HL-60/S4 (cell line): ENCODE data around the gene MORN1.

Experiments
- in situ Hi-C: fragments of 300-500 bp; cut with MboI; formaldehyde crosslinking; loops from 2 replicates; pipeline ENCODE4 v1.14.3; 2022; ENCODE audit warnings: low sequenced_read_pairs

Gene MORN1

DNA sequence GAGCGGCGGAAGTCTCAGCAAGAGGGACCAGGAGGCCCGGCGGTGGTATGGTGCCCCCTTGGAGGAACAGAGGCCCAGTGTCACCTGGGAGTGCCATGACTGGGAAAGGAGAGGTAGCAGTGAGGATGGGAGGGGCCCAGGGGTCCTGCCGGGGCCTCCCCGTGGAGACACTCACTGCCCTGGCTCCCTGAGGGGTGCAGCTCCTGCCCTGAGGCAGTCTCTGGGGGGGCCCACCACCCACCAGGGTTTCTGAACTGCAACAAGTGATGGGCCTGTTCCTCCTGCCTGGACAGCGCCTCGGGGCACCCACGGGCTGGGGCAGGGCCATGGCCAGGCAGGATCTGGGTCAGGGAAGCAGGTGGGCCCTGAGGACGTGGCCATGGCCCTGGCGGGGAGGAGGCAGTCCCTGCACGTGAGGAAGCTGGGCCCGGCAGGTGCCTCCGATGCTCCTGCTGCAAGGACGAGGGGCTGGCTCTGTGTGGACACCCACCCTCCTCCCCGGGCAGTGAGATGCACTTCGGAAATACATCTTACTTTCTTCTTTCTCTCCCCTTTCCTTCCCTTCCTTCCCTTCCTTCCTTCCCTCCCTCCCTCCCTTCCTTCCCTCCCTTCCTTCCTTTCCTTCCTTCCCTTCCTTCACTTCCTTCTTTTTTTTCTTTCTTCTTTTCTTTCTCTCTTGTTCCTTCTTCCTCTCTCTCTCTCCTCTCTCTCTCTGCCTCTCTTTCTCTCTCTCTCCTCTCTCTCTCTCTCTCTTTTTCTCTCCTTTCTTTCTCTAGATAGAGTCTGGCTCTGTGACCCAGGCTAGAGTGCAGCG lies 66.6 kb downstream of the MORN1 start:
- in situ Hi-C loops = no loop called here

DNA sequence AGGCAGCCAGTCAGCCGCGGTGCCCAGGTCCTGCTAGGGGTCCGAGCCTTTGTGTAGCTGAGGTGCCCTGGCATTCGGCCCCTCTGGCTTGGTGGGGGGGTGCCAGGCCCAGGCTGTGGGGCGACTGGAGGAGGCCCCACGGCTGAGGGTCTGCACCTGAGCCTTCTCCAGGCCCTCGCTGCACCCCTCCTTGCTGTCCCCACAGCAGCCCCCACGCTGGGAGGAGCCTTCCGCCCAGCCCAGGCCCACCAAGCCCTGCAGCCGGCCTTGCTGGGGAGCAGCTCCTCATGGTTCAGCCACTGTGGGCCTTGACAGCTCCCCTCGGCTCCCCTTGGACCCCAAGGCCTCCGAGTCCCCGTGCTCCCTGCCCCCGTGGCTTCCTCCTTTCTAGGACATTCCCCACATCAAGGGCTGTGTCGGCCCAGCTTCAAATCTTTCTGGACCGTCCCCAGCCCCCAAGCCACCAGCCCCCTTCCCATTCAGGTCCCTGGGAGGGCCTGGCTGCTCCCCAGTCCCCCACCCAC lies 67.8 kb downstream of the MORN1 start:
- in situ Hi-C loops = no loop called here

DNA sequence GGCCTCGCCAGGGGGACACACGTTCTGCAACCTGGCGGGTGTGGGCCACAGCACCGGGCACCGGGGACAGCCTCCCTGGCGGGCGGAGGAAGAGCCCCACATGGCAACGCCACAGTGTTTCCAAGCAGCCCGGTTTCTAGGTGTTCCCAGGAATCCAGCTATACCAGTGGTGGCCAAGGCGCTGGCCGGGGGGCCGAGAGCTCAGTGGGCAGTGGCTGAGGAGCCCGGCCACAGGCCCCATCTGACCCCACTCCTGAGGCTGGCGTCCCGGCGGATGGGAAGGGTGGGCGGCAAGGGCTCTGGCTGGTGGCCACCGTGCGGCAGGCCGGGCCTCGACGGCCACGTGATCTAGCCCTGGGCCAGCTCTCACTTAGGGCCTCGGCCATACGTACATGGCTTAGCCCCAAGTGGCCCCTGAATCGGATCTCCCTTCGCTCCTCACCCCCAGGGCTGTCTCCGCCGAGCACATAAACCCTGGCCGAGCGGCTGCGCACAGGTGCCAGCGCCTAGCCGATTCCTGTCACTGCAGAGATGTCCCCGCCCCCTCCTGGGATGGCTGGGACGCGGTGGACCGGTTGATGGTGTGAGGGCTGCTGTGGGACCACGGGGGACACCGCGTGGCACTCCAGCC lies 68.7 kb downstream of the MORN1 start:
- in situ Hi-C loops = no loop called here

DNA sequence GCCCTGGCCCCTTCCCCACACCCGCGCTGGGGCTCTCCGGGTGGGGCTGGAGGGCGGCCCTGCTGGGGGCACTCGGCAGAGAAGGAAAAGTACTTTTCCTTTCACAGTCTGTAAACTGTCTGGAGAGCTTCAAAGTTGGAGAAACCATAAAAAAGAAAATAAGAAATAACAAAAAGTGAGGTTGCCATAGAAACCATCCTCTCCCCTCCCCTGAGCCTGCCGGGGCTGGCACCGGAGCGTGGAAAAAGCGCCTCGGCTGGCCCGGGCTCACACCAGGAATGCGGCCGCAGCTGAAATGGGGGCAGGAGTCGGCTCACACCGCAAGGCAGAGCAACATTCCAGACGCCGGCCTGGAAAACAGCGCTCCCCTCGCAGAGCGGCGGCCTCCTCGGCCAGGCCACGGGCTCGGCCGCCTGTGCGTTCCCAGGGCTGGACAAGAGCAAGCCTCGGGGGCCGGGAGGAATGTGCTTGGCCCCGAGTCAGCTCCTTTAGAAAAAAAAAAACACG lies 69.2 kb downstream of the MORN1 start:
- in situ Hi-C loops = no loop called here

DNA sequence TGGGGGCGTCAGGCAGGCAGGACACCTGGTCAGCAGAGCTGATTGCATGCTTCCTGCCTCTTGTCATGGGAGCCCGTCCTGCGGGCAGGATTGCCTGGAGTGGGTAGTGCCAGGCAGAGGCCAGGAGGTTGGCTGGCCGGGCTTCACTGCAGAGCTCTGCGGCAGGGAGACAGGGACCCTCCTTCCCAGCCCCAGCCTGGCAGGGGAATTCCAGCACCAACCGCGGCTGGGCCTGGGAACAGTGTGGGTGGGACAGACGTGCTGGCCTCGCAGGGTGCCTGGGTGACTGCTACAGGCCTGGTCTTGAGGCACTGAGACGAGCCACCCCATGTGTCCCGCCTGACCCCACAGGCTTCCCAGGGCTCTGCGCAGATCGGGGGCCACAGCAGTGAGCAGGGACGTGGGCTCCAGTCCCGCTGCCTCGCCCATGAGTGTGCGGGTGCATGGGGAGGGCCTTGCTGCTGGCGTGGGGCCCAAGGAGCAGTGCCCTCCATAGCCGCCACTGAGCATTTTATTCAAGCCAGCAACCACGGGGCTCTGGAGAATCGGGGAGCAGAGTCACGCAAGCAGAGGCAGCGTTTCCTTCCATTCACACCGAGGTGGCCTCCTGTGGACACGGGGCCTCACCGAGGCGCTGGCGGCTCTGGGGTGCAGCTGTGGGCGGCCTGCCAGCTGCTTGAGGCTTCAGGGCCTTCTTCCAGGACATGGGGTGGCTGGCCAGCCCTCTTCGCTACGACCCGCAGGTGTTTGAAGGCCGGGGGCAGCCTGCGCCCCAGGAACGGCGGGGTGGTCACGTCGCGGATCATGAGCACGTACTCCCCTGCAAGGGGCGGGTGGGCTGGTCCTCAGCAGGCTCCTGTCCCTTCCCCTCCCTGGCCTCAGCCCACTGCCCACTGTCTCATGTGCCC lies 70.3 kb downstream of the MORN1 start:
- in situ Hi-C loops = no loop called here

DNA sequence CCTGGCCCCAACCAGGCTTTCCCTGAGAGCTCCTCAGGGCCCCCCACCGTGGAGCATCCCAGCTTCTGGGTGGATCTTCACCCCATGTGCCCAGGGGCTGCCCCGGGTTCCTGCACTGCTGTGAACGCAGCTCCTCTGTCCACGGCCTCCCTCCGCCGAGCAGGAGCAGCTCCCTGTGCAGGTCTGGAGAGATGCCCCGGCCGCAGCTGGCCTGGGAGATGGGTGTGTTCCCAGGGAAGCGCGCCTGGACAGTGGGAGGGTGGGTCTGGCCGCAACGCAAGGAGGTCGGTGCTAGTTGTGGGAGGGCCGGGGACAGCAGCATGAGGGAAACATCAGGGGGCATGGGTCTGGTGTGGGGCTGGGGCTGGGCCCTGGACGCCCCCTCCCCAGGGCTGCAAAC lies 71.3 kb downstream of the MORN1 start:
- in situ Hi-C loops = no loop called here

DNA sequence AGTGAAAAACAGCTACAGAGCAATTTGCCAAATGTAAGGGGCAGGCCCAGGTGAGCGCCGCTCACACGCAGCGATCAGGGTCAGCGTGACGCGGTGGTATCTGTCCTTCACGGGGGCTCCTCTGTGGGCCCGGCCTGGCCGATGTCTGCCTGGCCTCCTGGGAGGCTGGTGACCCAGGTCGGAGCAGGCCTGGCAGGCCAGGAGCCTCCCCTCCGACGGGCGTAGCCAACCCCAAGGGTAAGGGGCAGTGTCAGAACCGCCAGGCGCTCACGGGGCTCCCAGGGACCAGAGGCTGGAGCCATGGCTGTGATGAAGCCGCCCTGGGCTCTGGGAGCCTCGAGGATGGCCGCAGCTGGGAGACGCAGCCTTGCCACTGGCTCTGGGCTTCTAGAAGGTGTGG lies 72.1 kb downstream of the MORN1 start:
- in situ Hi-C loops = loop anchor here (10.0 kb wide), 1 partner anchor 94 kb away; the partner anchor contains the start of gene SKI

DNA sequence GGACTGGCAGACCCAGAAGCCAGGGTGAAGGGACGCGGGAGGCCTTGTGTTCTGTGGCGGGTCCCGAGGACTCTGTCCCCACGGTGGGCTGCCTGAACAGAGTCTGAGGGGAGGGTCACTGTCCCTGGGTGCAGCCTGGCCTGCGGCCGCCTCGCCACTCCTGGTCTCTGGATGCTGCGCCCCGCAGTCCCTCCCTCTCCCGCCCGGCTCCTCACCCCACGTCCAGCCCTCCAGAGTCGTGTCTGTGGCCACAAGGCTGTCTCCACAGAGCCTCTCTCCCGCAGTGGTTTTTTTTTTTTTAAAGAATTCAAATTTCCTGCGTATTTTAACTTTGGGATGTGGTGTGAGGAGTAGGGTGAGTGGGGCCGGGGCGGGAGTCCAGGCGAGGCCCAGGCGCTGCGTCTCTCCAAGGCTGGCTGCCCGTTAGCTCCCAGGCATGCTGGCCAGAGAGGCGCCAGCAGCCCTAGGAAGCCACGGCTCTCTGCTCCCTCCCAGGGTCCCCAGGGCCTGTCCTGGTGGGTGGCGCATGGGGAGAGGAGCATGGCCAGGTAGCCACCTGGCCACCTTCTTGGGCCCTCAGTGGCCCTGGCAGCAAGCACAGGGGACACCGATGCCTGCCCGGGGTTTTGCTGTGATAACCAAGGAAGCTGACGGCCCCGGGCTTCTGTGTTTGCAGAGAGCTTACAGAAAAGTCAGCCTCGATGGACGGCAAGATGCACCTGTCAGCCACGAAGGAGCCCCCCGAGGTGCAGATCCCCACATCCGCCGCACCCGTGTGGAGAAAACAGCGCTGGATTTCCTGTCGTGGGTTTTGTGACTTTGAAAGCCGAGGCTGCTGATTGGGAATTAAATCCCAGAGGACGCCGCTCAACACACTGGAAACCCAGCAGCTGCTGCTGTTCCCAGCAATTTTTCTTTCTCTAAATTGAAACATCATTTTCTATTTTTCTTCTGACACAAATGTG lies 72.8 kb downstream of the MORN1 start:
- in situ Hi-C loops = loop anchor here (10.0 kb wide), 1 partner anchor 94 kb away; the partner anchor contains the start of gene SKI

DNA sequence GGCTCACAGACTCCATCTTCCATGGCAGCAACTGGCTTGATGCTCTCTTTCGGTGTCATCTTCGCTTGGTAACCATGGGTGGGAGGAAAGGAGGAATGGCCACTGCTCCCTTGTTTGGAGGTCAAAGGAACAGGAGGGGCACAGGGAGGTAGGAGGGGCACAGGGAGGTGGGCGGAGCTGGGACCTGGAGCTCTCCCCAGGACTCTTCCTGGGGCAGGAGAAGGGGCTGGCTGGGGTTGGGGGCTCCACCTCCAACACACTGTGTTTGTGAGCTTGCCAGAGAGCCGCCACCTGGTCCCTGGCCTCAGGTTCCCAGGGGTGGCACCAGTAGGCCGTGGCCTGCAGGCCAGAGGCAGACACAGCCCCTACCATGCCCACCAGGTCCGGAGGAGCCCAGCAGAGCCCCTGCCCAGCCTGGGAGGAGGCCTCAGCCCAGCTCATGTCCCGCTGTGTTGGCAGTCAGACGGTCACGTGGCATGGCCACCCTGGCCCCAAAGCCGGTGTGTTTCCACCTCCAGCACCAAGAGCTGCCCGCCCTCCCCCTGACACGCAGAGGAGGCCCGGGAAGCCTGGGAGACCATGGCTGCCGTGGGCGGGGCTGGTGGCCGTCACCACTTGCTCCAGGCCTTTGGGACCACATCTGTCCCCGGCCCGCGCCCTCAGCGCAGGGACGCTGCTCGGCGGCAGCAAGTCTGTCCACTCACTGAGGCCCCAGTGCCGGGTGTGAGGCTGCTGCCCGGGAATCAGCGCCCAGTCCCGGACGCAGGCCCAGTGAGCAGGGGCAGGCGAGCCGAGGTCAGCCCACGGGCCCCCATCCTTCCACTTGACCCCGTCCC lies 73.9 kb downstream of the MORN1 start:
- in situ Hi-C loops = loop anchor here (10.0 kb wide), 1 partner anchor 93 kb away; the partner anchor contains the start of gene SKI

DNA sequence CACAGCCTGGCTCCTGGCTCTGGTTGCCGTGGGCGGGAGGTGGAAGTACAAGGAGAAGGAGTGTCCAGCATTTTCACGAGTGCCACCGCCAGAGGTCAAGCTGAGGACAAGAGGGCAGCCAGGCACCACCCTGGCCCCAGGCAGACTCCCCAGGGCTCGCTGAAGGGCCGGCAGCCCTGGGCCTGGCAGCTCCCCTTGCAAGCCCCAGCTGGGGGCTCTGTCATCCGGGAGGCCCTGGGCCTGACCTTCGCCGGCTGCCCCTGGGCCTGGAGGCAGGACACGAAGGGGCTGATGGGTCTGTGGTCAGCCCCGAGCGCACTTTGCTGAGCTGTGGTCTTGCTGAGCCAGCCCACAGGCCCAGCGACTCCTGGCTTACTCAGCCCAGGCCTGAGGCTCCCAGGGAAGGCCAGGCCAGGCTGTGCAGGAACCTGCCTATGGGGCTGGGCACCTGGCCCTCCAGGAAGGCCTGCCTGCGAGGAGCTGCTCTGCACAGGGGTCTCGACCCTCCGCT lies 74.8 kb downstream of the MORN1 start:
- in situ Hi-C loops = loop anchor here (10.0 kb wide), 1 partner anchor 92 kb away; the partner anchor contains the start of gene SKI

DNA sequence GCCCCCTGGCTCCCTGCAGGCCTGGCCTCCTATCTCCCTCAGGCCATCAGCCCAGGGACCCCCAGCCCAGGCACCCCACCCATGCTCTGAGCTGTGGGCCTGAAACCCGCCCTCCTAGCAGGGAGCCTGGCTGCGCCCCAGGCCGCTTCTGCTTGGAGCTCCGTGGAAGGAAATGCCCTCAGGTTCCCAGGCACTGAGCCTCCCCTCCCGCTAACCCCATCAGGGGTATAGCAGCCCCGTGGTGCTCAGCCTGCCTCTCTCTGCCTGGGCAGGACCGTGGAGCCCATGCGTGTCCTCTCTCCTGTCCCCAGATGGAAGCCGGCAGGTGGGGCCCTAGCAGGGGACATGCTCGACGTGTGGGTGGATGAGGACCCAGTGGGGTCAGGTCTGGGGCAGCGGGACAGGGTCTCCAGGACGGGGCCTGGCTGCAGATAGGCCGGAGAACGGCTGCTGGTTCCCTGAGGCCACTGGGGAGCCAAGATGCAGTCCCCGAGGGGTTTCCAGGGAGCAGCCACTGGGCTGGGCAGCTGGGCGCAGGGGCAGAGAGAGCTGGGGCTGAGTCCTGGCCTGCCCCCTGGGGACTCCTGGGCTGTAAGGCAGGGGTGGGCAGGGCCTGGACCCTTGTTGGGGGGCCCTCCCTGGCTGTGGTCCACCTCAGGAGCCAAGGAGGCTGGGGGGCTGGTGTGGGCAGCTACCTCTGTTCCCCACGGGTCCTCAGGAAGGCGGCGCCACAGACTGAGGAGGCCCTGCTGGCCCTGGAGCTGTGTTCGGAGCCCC lies 75.5 kb downstream of the MORN1 start:
- in situ Hi-C loops = loop anchor here (10.0 kb wide), 1 partner anchor 91 kb away; the partner anchor contains the start of gene SKI

DNA sequence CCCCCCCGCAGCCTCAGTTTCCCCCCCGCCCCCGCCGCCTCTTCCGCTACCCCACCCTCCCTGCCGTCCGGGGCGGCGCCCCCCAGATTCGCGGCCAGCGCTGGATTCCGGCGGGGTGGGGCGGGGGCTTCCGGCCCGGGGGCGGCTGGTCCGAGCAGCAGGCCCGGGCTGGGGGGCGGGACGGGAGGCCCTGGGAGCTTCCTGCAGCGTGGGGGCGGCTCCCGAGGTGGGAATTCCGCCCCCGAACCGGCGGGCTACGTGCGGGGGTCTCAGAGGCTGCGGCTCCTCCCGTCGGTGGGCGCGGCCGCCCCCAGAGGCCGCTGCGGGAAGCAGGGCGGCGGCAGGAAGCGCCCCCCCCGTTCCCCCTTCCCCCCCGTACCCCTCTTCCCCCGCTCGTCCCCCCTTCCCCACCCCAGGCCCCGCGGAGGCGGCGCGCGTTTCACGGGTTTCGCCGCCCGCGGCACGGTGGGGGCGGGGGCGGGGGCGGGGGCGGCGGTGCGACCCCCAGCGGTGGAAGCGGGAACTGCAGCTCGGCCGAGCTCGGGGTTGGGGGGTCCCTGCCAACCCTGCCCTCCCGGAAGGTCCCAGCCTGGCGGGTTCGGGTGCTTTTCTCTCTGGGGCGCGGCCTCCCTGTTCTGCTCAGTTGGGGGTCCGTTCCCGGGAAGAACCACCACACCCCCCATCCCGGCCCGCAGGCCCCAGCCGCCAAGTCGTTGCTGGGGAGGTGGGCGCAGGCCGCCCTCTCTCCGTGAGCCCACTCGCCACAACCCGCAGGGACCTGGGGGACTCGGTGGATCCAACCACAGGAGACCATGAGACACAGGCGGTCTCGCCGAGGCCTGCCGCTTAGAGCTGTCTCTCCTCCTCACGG lies 76.3 kb downstream of the MORN1 start:
- in situ Hi-C loops = loop anchor here (10.0 kb wide), 1 partner anchor 90 kb away; the partner anchor contains the start of gene SKI

DNA sequence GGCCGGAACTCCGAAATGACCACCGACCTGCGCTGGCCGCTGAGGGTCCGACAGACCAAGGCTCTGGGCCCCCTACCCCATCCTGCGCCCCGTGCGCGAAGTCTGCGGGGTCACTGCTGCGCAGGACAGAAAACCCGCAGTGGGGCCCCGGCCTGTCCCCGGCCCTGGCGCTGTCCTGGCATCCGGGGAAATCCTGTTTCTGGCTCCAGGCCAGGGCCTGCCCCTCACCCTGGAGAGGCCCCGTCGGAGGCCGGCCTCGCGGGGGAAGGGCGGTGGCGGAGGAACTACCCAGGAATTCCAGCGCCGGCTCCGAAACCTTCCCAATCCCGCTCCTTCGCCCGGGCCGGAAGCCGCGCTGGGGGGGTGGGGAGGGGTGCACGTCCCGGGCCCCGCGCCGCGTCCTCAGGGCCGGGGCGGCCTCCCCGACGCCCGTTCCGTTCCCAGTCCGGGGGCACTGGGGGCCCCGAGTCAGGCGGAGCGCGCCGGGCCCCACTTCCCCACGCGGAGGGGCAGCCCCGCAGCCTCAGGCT lies 77.0 kb downstream of the MORN1 start:
- in situ Hi-C loops = loop anchor here (10.0 kb wide), 1 partner anchor 90 kb away; the partner anchor contains the start of gene SKI

DNA sequence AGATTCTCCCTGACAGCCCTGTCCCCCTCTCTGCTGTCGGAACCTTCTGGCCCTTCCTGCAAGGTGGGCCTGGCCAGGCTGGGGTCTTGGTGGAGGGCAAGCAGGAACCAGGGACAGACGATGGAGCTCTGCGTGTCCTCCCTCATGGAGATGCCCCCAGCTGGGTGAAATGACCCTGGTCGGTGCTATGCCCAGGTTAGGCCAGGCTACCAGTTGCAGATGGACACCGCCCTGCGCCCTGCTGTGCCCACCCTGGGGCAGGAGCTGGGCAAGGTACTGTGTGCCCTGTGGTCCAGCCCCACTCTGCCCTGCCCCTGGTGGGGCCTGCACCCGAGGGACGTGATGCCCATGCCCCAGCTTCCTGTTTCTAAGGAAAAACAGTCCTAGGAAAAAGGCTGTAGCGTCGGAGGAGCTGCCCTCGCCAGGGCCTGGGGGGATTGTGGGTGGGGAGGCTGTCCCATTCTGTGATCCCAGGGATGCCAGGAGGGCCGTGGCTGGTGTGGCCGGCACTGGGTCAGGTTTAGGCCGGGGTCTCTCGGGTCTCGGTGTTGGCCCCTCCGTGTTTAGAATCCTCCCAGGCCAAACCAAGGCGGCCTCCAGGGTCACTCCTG lies 77.6 kb downstream of the MORN1 start:
- in situ Hi-C loops = loop anchor here (10.0 kb wide), 1 partner anchor 89 kb away; the partner anchor contains the start of gene SKI

DNA sequence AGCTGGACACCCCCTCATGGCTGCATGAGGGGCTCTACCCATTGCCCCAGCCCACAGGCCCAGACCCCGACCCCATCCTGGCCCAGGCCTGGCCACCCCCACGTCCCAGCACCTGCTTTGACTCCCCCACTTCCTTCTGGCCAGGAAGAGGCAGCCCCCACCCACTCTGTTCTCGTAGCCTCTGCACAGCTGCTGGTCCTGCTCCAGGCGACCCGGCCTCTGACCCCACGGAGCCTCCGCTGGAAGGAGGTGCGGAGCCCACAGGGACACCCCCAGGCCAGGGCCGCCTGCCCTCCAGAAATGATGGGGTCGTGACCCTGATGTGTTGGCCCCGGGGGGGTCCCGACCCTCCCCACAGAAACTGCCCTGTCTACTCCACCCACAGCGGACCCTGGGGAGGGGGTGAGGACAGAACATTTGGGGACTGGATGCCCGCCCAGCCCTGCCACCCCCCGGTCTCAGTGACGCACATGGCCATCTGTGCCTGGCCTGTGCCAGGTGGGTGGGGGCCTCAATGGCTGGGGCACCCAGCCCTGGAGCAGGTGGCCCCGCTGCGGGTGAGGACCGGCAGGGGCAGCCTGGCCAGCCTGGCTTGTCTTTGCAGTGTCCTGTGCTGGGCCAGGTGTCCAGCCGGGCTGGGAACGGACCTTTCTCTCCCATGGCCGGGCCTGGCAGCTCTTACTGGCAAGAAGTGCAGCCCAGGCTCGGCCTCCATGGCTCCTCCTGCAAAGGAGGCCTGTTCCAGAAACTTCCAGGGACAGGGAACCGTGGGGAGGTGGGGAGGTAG lies 78.6 kb downstream of the MORN1 start:
- in situ Hi-C loops = loop anchor here (10.0 kb wide), 1 partner anchor 88 kb away; the partner anchor contains the start of gene SKI
